SIG-M5 treated with dmso at 0.1 percent for 504 hours (cell line): Measurements from ENCODE around the gene OR56B1.

ENCODE experiments used
- DNase-seq: peaks from one replicate; lab custom pipeline; 2025; ENCODE audit not compliant: unreplicated experiment; lab: John Stamatoyannopoulos, UW

OR56B1 gene

GRCh38 chr11:5726351-5726750, 9.9 kb upstream of the OR56B1 start:
- no peak for DNase-seq

GRCh38 chr11:5727691-5728090, 8.6 kb upstream of the OR56B1 start:
- DNase-seq, result no peak

- no peak for DNase-seq
Observed at GRCh38 chr11:5737091-5737490, 843 bp downstream of the OR56B1 start.

GRCh38 chr11:5737670-5738392, 1.6 kb downstream of the OR56B1 start:
- DNase-seq, result no peak

GRCh38 chr11:5738431-5738830, 2.2 kb downstream of the OR56B1 start:
- no peak for DNase-seq

GRCh38 chr11:5746614-5747013, 10.4 kb downstream of the OR56B1 start:
- DNase-seq, result no peak

- no peak for DNase-seq
Observed at GRCh38 chr11:5749836-5750235, 13.6 kb downstream of the OR56B1 start.

- no peak for DNase-seq
Observed at GRCh38 chr11:5753943-5754342, 17.7 kb downstream of the OR56B1 start, which contains the start of gene OR52N4. Gene OR52N4 (plus strand): TSS chr11:5754243. CDS start chr11:5754741, 498 bp downstream.

GRCh38 chr11:5767056-5767455, 30.8 kb downstream of the OR56B1 start:
- no peak for DNase-seq

- no peak for DNase-seq
Observed at GRCh38 chr11:5783255-5783654, 47.0 kb downstream of the OR56B1 start, which contains the start of gene OR52N5. Gene OR52N5 (minus strand): TSS chr11:5783355. CDS start chr11:5778634, 4,721 bp downstream.
